Breast epithelium (tissue), 4 donors: Measurements from ENCODE around the gene ERFE. TPM values are rescaled to one million over a fixed set of nuclear protein-coding genes. Genes with fewer than 3 reads are reported as not detected.

ENCODE experiments used
- DNase-seq, 2 donors: peaks; one replicate each; pipeline ENCODE4 v3.0.0-alpha.2; 2019; ENCODE audit warnings: low spot score in 2 of 2
- H3K27ac ChIP-seq, 2 donors: fragments of 200-600 bp; sonication (generic) in 1 of 2; one replicate each; pipeline ENCODE4 v1.5.1; 2016 to 2019; ENCODE audit warnings: mild to moderate bottlenecking in 1 of 2
- H3K27me3 ChIP-seq, 2 donors: fragments of 200-600 bp; sonication (generic) in 1 of 2; one replicate each; pipeline versions ENCODE4 v1.5.1 to v1.6.0; 2017 to 2019; ENCODE audit warnings: control low read depth in 1 of 2, mild to moderate bottlenecking in 1 of 2
- H3K36me3 ChIP-seq: fragments of 200-600 bp; one replicate; pipeline ENCODE4 v1.5.1; 2019
- H3K4me1 ChIP-seq, 2 donors: fragments of 200-600 bp; sonication (generic); one replicate each; pipeline ENCODE4 v1.5.1; 2016 to 2019; ENCODE audit warnings: control low read depth in 1 of 2
- H3K4me3 ChIP-seq, 3 donors: fragments of 200-600 bp; sonication (generic); 1 replicate in 2 of 3; 2 replicates in 1 of 3; pipeline ENCODE4 v1.5.1; 2016 to 2019; ENCODE audit warnings: mild to moderate bottlenecking in 3 of 3, moderate library complexity in 2 of 3
- H3K9me3 ChIP-seq, 2 donors: fragments of 200-600 bp; sonication (generic) in 1 of 2; one replicate each; pipeline ENCODE4 v1.5.1; 2016 to 2019; ENCODE audit warnings: control low read depth in 1 of 2
- CTCF ChIP-seq, 3 donors: fragments of 450-650 bp; IDR thresholded peaks; one replicate each; pipeline ENCODE4 v1.5.1; 2016 to 2017; ENCODE audit warnings: antibody characterized with exemption in 3 of 3, mild to moderate bottlenecking in 3 of 3, moderate library complexity in 3 of 3
- POLR2A ChIP-seq: fragments of 450-650 bp; IDR thresholded peaks from one replicate; pipeline ENCODE4 v1.6.1; 2016; ENCODE audit warnings: antibody characterized with exemption, mild to moderate bottlenecking, moderate library complexity
- POLR2AphosphoS5 ChIP-seq, 3 donors: sonication (generic); formaldehyde crosslinking; IDR thresholded peaks; one replicate each; pipeline ENCODE4 v1.6.1; 2017; ENCODE audit warnings: antibody characterized with exemption in 3 of 3
- intact Hi-C: fragments of 100-400 bp; cut with DNase I; formaldehyde crosslinking; loops from one replicate; pipeline ENCODE4 v1.15.1; 2023; ENCODE audit warnings: low total_unique reads
- total RNA-seq, 3 donors: library from RNA; depleted of rRNA; stranded (reverse); fragments of >200 nt; gene quantifications; one replicate each; pipeline ENCODE4 v1.1.0, GENCODE V29; 2016

The ERFE gene
- total RNA-seq, 3 donors from 2014 or later, result 0.48 to 0.98 TPM; not detected in 1

- H3K27ac ChIP-seq, result no peak overlapping the region
- H3K4me1 ChIP-seq, result no peaks in the 10 kb centered on the region
- no peaks in the 10 kb centered on the region for H3K9me3 ChIP-seq
- no peaks in the 10 kb centered on the region for H3K36me3 ChIP-seq
- no peak for DNase-seq
- no peak overlapping the region for H3K4me3 ChIP-seq
- TF ChIP-seq POLR2A, result no peak
- no peak for TF ChIP-seq CTCF (IDR thresholded peaks at IDR 0.05)
- TF ChIP-seq POLR2AphosphoS5 (IDR thresholded peaks at IDR 0.05), result no peak
- intact Hi-C loops, result loop anchor here (5.0 kb wide), 1 partner anchor 860 kb away; no protein-coding TSS in a partner anchor
- no peaks in the 10 kb centered on the region for H3K27me3 ChIP-seq
These were observed 11.8 kb upstream of the ERFE start for GRCh38 chr2:238146884-238147544.

- Histone ChIP-seq H3K4me1 (no peaks in the 10 kb centered on the region), H3K36me3 (no peaks in the 10 kb centered on the region), H3K4me3 (no peak overlapping the region), H3K27me3 (no peaks in the 10 kb centered on the region), H3K9me3 (no peaks in the 10 kb centered on the region), H3K27ac (no peak overlapping the region)
- intact Hi-C loops, result loop anchor here (5.0 kb wide), 1 partner anchor 858 kb away; no protein-coding TSS in a partner anchor
- DNase-seq, result no peak
- TF ChIP-seq CTCF (IDR thresholded peaks at IDR 0.05) (no peak), POLR2AphosphoS5 (IDR thresholded peaks at IDR 0.05) (no peak), POLR2A (no peak)
These were observed 9.8 kb upstream of the ERFE start for GRCh38 chr2:238148981-238149380.

DNA sequence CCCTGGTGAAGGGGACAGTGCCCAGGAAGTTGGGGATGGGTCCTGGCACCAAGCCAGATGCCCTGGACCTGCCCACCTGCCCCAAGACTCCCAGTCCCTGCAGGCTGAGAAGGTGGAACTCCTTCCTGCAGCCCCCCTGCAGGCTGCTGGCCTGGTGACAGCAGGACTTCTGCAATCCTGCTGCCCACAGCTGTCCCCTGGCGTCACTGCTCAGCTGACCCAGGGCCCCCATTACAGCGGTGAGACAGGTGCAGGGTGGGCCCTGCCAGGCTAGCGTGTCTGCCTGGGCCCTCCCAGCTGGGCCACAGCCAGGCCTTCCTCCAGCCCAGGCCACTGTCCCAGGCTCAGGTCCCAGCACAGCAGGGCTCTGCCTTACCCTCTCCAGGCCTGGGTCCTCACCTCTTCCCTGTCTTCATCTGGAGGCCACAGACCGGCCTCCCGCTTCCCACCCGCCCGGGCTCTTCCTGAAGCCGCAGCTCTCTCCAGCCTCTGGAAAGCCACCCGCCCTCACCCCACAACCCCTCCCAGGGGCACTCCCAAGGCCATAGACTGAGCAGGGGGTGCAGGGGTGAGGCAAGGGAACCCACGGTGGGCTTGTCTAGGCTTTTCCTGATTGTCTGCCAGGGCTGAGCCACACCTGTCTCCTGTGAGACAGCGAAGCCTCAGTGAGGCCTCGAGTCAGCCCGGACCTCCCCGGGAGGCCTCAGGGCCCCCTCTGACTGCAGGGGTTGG, 8.8 kb upstream of the ERFE start:
- intact Hi-C loops, result loop anchor here (5.0 kb wide), 1 partner anchor 857 kb away; no protein-coding TSS in a partner anchor
- H3K27ac ChIP-seq, result no peak overlapping the region
- DNase-seq, result no peak
- no peaks in the 10 kb centered on the region for H3K9me3 ChIP-seq
- no peaks in the 10 kb centered on the region for H3K36me3 ChIP-seq
- TF ChIP-seq CTCF (IDR thresholded peaks at IDR 0.05) (no peak), POLR2AphosphoS5 (IDR thresholded peaks at IDR 0.05) (no peak), POLR2A (no peak)
- no peaks in the 10 kb centered on the region for H3K27me3 ChIP-seq
- no peaks in the 10 kb centered on the region for H3K4me1 ChIP-seq
- no peak overlapping the region for H3K4me3 ChIP-seq

- Histone ChIP-seq H3K4me1 (no peaks in the 10 kb centered on the region), H3K4me3 (no peak overlapping the region), H3K27me3 (no peaks in the 10 kb centered on the region), H3K27ac (no peak overlapping the region), H3K9me3 (no peaks in the 10 kb centered on the region), H3K36me3 (no peaks in the 10 kb centered on the region)
- TF ChIP-seq POLR2AphosphoS5 (IDR thresholded peaks at IDR 0.05) (no peak), CTCF (IDR thresholded peaks at IDR 0.05) (no peak), POLR2A (no peak)
- intact Hi-C loops, result no loop called here
- DNase-seq, result no peak
These were observed 8.1 kb upstream of the ERFE start for GRCh38 chr2:238150686-238151085.

GRCh38 chr2:238151205-238151604, 7.6 kb upstream of the ERFE start:
- Histone ChIP-seq H3K36me3 (no peaks in the 10 kb centered on the region), H3K4me1 (no peaks in the 10 kb centered on the region), H3K9me3 (no peaks in the 10 kb centered on the region), H3K27ac (no peak overlapping the region), H3K4me3 (no peak overlapping the region), H3K27me3 (no peaks in the 10 kb centered on the region)
- TF ChIP-seq POLR2AphosphoS5 (IDR thresholded peaks at IDR 0.05), result no peak
- no peak for TF ChIP-seq POLR2A
- TF ChIP-seq CTCF (IDR thresholded peaks at IDR 0.05), result no peak
- no peak for DNase-seq
- intact Hi-C loops, result no loop called here
